ENCODE measurements around the gene XRCC4.

DNA sequence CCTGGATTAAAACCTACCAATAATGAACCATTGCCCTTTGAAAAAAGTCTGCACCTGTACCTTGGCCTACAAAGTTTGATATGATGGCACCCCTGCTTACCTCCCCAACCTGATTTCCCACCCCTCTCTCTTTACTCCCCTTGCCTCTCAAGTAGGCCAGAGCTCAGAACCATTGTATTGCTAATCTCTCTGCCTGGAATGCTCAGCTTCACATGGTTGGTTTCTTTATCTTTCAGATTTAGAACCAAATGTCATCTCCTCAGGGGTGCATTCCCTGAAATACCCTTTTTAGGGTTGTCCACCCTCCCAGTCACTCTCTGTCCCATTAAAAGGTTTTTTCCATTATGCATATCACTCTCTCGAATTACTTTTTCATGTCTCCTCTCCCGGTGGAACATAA is 277.6 kb downstream of the XRCC4 start:
- TF ChIP-seq, protein P1, sequence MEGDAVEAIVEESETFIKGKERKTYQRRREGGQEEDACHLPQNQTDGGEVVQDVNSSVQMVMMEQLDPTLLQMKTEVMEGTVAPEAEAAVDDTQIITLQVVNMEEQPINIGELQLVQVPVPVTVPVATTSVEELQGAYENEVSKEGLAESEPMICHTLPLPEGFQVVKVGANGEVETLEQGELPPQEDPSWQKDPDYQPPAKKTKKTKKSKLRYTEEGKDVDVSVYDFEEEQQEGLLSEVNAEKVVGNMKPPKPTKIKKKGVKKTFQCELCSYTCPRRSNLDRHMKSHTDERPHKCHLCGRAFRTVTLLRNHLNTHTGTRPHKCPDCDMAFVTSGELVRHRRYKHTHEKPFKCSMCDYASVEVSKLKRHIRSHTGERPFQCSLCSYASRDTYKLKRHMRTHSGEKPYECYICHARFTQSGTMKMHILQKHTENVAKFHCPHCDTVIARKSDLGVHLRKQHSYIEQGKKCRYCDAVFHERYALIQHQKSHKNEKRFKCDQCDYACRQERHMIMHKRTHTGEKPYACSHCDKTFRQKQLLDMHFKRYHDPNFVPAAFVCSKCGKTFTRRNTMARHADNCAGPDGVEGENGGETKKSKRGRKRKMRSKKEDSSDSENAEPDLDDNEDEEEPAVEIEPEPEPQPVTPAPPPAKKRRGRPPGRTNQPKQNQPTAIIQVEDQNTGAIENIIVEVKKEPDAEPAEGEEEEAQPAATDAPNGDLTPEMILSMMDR (optimal IDR thresholded peaks at IDR 0.05 in 1 of 3, IDR thresholded peaks at IDR 0.05 in 1 of 3, conservative IDR thresholded peaks at IDR 0.05 in 1 of 3; ENCODE audit: extremely low read depth in 1 of 3, insufficient read depth in 2 of 3, low read length in 3 of 3): no peak
- TF ChIP-seq EZH2 (IDR thresholded peaks at IDR 0.05; ENCODE audit: low read length): no peak

Measured in keratinocyte (primary cell).